ENCODE measurements around the gene ANKRD33. TPM values are rescaled to one million over a fixed set of nuclear protein-coding genes. Genes with fewer than 3 reads are reported as not detected.

The ANKRD33 gene
- polyA plus RNA-seq, 4 donors: 0.04 TPM; not detected in 3

DNA sequence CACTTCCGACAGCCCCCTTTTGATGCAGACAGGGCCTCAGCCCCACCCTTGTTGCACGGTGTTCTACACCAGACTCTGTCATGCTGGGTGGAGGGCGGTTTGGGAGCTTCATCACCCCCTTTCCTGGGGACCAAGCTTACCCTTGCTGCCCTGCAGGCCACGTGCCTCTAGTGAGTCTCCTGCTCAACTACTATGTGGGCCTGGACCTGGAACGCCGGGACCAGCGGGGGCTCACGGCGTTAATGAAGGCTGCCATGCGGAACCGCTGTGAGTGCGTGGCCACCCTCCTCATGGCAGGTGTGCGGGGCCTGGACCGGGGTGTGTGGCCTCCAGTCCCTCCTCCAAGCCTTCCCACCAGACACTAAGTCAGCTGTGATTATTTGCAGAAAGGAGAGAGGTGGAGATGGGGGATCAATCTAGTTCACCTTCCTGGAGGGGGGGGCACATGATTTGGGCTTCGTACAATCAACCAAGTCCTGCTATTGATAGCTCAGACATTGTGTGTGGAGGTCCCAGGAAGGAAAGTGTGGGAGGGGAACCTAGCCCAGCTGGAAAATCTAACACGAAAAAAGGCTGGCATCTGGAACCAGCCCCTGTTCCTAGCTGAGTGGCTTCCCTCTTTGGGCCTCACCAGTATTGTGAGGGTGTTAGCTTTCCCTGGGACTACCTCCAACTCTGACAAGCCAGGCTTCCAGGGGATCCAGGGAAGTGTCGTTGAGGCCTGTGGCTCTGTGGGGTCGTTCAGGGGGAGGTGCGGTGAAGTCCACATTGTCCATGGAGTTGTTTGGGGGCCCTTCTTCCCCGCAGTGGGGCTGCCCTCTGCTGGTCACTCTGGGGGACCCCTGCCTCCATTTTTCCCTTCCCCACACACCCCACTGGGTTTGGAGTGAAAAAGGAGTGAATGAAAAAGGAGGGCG lies 1.6 kb downstream of the ANKRD33 start:
- peaks cover 0 to 2% of the 10 kb centered on the region in 2 donors for H3K9me3 ChIP-seq (ENCODE audit: control insufficient read depth in 2 of 2, insufficient read depth in 1 of 2, low read depth in 1 of 2, low read length in 1 of 2)
- no peak overlapping the region for H3K4me3 ChIP-seq (ENCODE audit: low read depth in 1 of 3, low read length in 3 of 3)
- no peaks in the 10 kb centered on the region for H3K36me3 ChIP-seq (ENCODE audit: control insufficient read depth in 3 of 3, insufficient read depth in 2 of 3, low read depth in 1 of 3, low read length in 3 of 3)
- no peak overlapping the region for H3K27ac ChIP-seq (ENCODE audit: low read depth in 1 of 3, low read length in 2 of 3)
- DNase-seq (no peak), FAIRE-seq (no peak)
- no peaks in the 10 kb centered on the region for H3K27me3 ChIP-seq (ENCODE audit: control insufficient read depth in 3 of 3, insufficient read depth in 3 of 3, low read length in 3 of 3)
- WGBS, 3 donors: 86 to 89% (median 86%) methylated on average over 21 of the region's 21 CpGs
- peaks cover 0 to 4% (median 3%) of the 10 kb centered on the region in 3 donors for H3K4me1 ChIP-seq (ENCODE audit: control insufficient read depth in 3 of 3, insufficient read depth in 2 of 3, low read depth in 1 of 3, low read length in 2 of 3)

DNA sequence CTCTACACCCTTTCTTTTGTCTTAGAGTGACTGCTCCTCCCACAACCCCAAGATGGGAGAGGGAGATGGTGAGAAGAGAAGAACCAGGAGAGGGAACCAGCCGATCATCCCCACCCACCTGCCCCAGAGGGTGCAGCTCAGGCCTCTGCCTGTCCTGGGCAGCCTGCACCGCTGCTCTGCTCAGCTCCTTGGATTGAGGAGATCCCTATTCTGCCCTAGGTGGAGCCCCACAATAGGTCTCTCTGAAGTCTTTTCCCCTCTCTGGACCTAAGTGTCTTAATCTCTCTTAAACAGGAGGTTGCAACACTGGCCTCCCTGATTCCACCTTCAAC lies 2.2 kb downstream of the ANKRD33 start:
- Histone ChIP-seq H3K27me3 (ENCODE audit: control insufficient read depth in 3 of 3, insufficient read depth in 3 of 3, low read length in 3 of 3) (no peaks in the 10 kb centered on the region), H3K4me3 (ENCODE audit: low read depth in 1 of 3, low read length in 3 of 3) (no peak overlapping the region), H3K27ac (ENCODE audit: low read depth in 1 of 3, low read length in 2 of 3) (no peak overlapping the region), H3K36me3 (ENCODE audit: control insufficient read depth in 3 of 3, insufficient read depth in 2 of 3, low read depth in 1 of 3, low read length in 3 of 3) (no peaks in the 10 kb centered on the region), H3K9me3 (ENCODE audit: control insufficient read depth in 2 of 2, insufficient read depth in 1 of 2, low read depth in 1 of 2, low read length in 1 of 2) (no peaks in the 10 kb centered on the region), H3K4me1 (ENCODE audit: control insufficient read depth in 3 of 3, insufficient read depth in 2 of 3, low read depth in 1 of 3, low read length in 2 of 3) (peaks cover 0 to 7% (median 4%) of the 10 kb centered on the region in 3 donors)
- FAIRE-seq (no peak), DNase-seq (no peak)
- 83 to 92% (median 87%) methylated on average over 2 of the region's 2 CpGs for WGBS, 3 donors

DNA sequence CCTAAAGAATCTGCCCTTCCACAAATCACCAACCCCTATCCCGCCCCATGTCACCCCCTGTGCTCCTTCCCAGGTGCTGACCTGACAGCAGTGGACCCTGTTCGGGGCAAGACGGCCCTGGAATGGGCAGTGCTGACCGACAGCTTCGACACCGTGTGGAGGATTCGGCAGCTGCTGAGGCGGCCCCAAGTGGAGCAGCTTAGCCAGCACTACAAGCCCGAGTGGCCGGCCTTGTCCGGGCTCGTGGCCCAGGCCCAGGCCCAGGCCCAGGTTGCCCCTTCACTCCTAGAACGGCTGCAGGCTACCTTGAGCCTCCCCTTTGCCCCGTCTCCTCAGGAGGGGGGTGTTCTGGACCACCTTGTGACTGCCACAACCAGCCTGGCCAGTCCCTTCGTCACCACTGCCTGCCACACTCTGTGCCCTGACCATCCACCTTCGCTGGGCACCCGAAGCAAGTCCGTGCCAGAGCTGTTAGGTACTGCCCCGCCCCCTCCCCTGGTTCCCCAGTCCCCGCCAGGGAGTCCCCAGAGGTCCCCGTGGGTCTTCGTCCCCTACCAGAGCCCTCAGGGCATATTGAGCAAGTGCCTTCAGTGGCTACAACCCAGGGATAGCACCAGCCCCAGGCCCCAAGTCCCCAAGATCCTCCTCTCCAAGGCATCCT lies 2.7 kb downstream of the ANKRD33 start:
- H3K36me3 ChIP-seq (ENCODE audit: control insufficient read depth in 3 of 3, insufficient read depth in 2 of 3, low read depth in 1 of 3, low read length in 3 of 3): no peaks in the 10 kb centered on the region
- DNase-seq: no peak
- FAIRE-seq: no peak
- no peak overlapping the region for H3K4me3 ChIP-seq (ENCODE audit: low read depth in 1 of 3, low read length in 3 of 3)
- no peaks in the 10 kb centered on the region for H3K27me3 ChIP-seq (ENCODE audit: control insufficient read depth in 3 of 3, insufficient read depth in 3 of 3, low read length in 3 of 3)
- H3K4me1 ChIP-seq (ENCODE audit: control insufficient read depth in 3 of 3, insufficient read depth in 2 of 3, low read depth in 1 of 3, low read length in 2 of 3): peaks cover 0 to 8% (median 4%) of the 10 kb centered on the region in 3 donors
- H3K27ac ChIP-seq (ENCODE audit: low read depth in 1 of 3, low read length in 2 of 3): no peak overlapping the region
- WGBS, 3 donors: 85 to 86% (median 85%) methylated on average over 21 to 22 of the region's 22 CpGs
- H3K9me3 ChIP-seq (ENCODE audit: control insufficient read depth in 2 of 2, insufficient read depth in 1 of 2, low read depth in 1 of 2, low read length in 1 of 2): no peaks in the 10 kb centered on the region

DNA sequence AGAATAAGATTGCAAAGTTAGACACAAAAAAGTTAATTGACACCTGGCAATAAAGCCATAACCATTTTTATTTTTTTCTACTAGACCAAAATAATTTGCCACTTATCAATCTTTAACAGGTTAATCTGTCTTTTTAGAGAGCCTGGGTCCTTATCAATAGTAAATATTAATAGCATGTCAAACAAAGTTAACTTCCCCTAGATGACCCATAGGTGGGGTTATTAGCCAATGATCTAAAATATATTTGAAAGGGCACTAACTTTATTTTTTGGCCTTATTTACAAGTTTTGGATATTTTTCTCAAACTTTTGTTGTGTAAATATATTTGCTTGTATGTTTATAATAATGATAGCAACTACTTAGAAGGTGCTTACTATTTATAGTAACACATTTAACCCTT lies 3.9 kb downstream of the ANKRD33 start:
- Histone ChIP-seq H3K27me3 (ENCODE audit: control insufficient read depth in 3 of 3, insufficient read depth in 3 of 3, low read length in 3 of 3) (peaks cover 0 to 2% (median 0%) of the 10 kb centered on the region in 3 donors), H3K9me3 (ENCODE audit: control insufficient read depth in 2 of 2, insufficient read depth in 1 of 2, low read depth in 1 of 2, low read length in 1 of 2) (no peaks in the 10 kb centered on the region), H3K27ac (ENCODE audit: low read depth in 1 of 3, low read length in 2 of 3) (no peak overlapping the region), H3K36me3 (ENCODE audit: control insufficient read depth in 3 of 3, insufficient read depth in 2 of 3, low read depth in 1 of 3, low read length in 3 of 3) (no peaks in the 10 kb centered on the region), H3K4me1 (ENCODE audit: control insufficient read depth in 3 of 3, insufficient read depth in 2 of 3, low read depth in 1 of 3, low read length in 2 of 3) (peaks cover 0 to 8% (median 0%) of the 10 kb centered on the region in 3 donors), H3K4me3 (ENCODE audit: low read depth in 1 of 3, low read length in 3 of 3) (no peak overlapping the region)
- FAIRE-seq (no peak), DNase-seq (no peak)

DNA sequence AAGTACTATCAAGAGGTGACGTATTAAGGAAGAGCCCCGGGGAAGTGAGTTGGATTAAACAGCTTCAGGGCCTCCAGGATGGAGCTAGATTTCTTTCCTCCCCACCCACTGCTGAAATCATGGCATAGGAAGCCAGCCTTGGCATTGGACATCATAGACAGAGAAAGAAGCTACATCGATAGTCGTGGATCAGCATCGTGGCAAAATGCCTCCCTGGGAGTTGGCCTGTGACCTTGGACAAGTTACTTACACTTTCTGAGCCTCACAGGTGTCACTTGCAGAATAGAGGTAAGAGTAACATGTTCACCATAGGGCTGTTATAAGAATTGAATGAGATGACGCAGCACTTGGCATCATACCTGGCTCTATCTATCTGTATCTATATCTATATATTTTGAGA lies 5.9 kb downstream of the ANKRD33 start:
- Histone ChIP-seq H3K4me1 (ENCODE audit: control insufficient read depth in 3 of 3, insufficient read depth in 2 of 3, low read depth in 1 of 3, low read length in 2 of 3) (peaks cover 0 to 5% (median 0%) of the 10 kb centered on the region in 3 donors), H3K27ac (ENCODE audit: low read depth in 1 of 3, low read length in 2 of 3) (no peak overlapping the region), H3K4me3 (ENCODE audit: low read depth in 1 of 3, low read length in 3 of 3) (no peak overlapping the region), H3K9me3 (ENCODE audit: control insufficient read depth in 2 of 2, insufficient read depth in 1 of 2, low read depth in 1 of 2, low read length in 1 of 2) (no peaks in the 10 kb centered on the region), H3K36me3 (ENCODE audit: control insufficient read depth in 3 of 3, insufficient read depth in 2 of 3, low read depth in 1 of 3, low read length in 3 of 3) (no peaks in the 10 kb centered on the region), H3K27me3 (ENCODE audit: control insufficient read depth in 3 of 3, insufficient read depth in 3 of 3, low read length in 3 of 3) (peaks cover 0 to 2% (median 0%) of the 10 kb centered on the region in 3 donors)
- DNase-seq: no peak
- 77 to 84% (median 83%) methylated on average over 6 of the region's 6 CpGs for WGBS, 3 donors
- no peak for FAIRE-seq

DNA sequence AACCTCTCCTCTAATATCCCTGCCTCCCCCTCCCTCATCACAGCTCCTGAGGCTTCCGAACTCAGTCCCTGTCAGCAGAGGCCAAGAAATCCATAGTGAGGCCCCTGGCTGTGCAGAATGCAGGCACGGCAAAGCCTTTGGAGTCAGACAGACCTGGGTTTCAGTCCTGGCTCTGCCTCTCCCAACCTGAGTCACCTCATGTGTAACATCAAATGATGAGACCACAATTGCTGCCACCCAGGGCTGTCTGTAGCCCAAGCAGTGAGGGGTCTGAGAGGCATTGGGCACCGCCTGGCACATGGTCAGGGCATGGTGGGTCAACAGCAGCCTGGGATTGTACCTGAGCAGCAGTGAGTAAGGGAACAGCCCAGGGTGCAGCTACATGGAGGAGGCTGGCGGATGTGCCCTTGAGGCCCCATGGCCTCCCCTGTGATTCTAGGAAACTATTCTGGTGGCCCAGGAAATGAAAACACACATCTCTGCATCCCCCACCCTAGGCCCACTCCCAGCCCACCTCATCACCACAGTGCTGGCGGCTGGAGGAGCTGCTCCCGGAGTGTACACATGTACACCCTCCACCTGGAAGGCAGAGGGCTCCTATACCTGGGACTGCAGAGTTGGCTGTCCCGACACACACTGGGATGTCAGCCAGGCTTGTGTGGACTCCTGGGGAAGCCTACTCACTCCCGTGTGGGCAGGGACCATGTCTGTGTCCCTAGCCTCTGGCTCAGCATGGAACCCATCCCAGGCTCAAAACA lies 7.7 kb downstream of the ANKRD33 start:
- FAIRE-seq (no peak), DNase-seq (no peak)
- H3K36me3 ChIP-seq (ENCODE audit: control insufficient read depth in 3 of 3, insufficient read depth in 2 of 3, low read depth in 1 of 3, low read length in 3 of 3): no peaks in the 10 kb centered on the region
- peaks cover 0 to 5% (median 0%) of the 10 kb centered on the region in 3 donors for H3K4me1 ChIP-seq (ENCODE audit: control insufficient read depth in 3 of 3, insufficient read depth in 2 of 3, low read depth in 1 of 3, low read length in 2 of 3)
- H3K4me3 ChIP-seq (ENCODE audit: low read depth in 1 of 3, low read length in 3 of 3): no peak overlapping the region
- H3K9me3 ChIP-seq (ENCODE audit: control insufficient read depth in 2 of 2, insufficient read depth in 1 of 2, low read depth in 1 of 2, low read length in 1 of 2): no peaks in the 10 kb centered on the region
- H3K27me3 ChIP-seq (ENCODE audit: control insufficient read depth in 3 of 3, insufficient read depth in 3 of 3, low read length in 3 of 3): peaks cover 0 to 2% (median 0%) of the 10 kb centered on the region in 3 donors
- no peak overlapping the region for H3K27ac ChIP-seq (ENCODE audit: low read depth in 1 of 3, low read length in 2 of 3)
- WGBS, 3 donors: 83 to 90% (median 83%) methylated on average over 8 of the region's 8 CpGs

DNA sequence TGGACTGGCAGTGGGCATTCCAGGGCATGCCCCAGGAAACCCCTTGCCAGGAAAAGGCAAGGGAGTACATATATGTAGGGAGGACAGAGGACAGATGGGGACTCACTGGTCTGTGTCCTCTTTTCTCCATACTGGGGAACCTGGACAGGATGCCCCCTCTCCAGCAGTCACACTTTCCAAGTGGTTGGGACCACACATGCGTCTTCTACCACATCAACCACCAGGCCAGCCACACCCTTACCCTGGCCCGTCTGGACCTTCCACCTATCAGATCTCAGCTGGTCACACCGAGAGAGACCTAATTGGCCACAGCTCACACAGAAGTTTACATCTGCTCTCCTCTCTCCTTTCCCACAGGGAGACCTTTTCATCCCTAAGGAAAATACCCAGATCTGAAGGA lies 8.3 kb downstream of the ANKRD33 start:
- no peaks in the 10 kb centered on the region for H3K36me3 ChIP-seq (ENCODE audit: control insufficient read depth in 3 of 3, insufficient read depth in 2 of 3, low read depth in 1 of 3, low read length in 3 of 3)
- FAIRE-seq (no peak), DNase-seq (no peak)
- H3K9me3 ChIP-seq (ENCODE audit: control insufficient read depth in 2 of 2, insufficient read depth in 1 of 2, low read depth in 1 of 2, low read length in 1 of 2): no peaks in the 10 kb centered on the region
- peak overlapping the region in 1 of 3 donors; percentile 43 for H3K27ac ChIP-seq (ENCODE audit: low read depth in 1 of 3, low read length in 2 of 3)
- no peak overlapping the region for H3K4me3 ChIP-seq (ENCODE audit: low read depth in 1 of 3, low read length in 3 of 3)
- 58 to 68% (median 65%) methylated on average over 3 of the region's 3 CpGs for WGBS, 3 donors
- peaks cover 0 to 2% (median 0%) of the 10 kb centered on the region in 3 donors for H3K27me3 ChIP-seq (ENCODE audit: control insufficient read depth in 3 of 3, insufficient read depth in 3 of 3, low read length in 3 of 3)
- H3K4me1 ChIP-seq (ENCODE audit: control insufficient read depth in 3 of 3, insufficient read depth in 2 of 3, low read depth in 1 of 3, low read length in 2 of 3): peaks cover 0 to 9% (median 0%) of the 10 kb centered on the region in 3 donors

DNA sequence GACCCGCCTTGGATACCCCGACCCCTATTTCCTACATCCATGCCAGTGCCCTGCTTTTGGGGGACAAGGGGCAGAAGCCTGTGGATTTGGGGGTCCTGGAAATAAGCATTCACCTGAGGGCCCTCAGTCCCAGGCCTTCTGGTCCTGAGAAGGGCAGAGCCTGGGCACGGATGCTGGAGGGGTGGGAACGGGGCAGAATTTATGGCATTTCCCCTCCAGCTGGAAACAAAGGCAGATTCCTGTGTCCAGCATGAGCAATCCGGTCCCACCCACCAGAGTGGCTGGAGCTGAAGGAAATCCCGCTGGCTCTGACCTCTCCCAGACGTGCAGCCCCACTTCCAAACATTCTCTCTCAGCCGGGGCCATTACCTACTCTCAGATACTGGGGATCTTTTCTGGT lies 9.3 kb downstream of the ANKRD33 start:
- no peaks in the 10 kb centered on the region for H3K9me3 ChIP-seq (ENCODE audit: control insufficient read depth in 2 of 2, insufficient read depth in 1 of 2, low read depth in 1 of 2, low read length in 1 of 2)
- DNase-seq: no peak
- 73 to 89% (median 84%) methylated on average over 7 to 8 of the region's 8 CpGs for WGBS, 3 donors
- H3K4me3 ChIP-seq (ENCODE audit: low read depth in 1 of 3, low read length in 3 of 3): no peak overlapping the region
- no peak for FAIRE-seq
- H3K36me3 ChIP-seq (ENCODE audit: control insufficient read depth in 3 of 3, insufficient read depth in 2 of 3, low read depth in 1 of 3, low read length in 3 of 3): no peaks in the 10 kb centered on the region
- H3K27ac ChIP-seq (ENCODE audit: low read depth in 1 of 3, low read length in 2 of 3): peak overlapping the region in 1 of 3 donors; percentile 43
- peaks cover 0 to 2% (median 0%) of the 10 kb centered on the region in 3 donors for H3K27me3 ChIP-seq (ENCODE audit: control insufficient read depth in 3 of 3, insufficient read depth in 3 of 3, low read length in 3 of 3)
- peaks cover 0 to 14% (median 0%) of the 10 kb centered on the region in 3 donors for H3K4me1 ChIP-seq (ENCODE audit: control insufficient read depth in 3 of 3, insufficient read depth in 2 of 3, low read depth in 1 of 3, low read length in 2 of 3)

All from small intestine (tissue), 7 donors.